Measurements from ENCODE around the gene RFK.
"Not testable (repeated sequence)": the region's sequence is repeated elsewhere in the genome, so short reads cannot be mapped to it uniquely, and the experiment has no call there.

Gene RFK

DNA sequence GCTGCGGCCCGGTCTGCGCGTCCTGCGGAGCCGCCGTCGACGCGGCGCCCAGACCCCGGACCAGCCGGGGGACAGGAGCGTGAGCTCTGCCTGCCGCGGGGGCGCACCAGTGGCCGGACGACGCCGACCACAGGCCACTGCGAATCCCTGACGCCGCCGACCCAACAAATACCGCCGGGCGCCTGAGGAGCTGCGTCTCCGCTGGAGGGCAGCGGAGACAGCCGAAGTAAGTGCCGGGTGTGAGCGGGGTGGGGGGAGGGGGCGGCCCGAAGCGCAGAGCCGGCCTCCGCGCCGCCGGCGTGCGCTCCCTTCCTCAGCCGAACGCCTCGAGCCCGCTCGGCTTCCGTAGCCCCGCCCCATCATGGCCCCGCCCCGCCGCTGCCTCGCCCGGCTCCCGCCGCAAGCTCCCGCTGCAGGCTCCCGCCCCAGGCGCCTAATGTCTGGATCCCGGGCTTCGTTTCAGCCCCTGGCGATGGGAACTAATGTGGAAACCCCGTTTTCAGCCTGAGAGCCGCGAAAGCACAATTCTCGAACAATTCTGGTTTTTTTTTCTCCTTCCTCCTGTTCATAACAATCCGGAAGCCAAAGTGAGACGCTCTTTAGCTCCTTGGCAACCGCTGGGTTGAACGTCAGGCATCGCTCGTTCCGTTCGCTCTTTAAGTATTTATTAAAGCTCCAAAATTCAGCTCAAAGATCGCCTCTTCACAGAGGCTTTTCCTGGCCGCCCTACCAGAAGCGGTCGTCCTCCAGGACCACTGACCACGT, at the start of gene RFK:
Gene RFK, minus strand, starts transcription at position 232 of the 765 bp plus-strand sequence. CDS start 255 bp downstream, outside the sequence.
- DNase-seq, result peak; percentile 90

DNA sequence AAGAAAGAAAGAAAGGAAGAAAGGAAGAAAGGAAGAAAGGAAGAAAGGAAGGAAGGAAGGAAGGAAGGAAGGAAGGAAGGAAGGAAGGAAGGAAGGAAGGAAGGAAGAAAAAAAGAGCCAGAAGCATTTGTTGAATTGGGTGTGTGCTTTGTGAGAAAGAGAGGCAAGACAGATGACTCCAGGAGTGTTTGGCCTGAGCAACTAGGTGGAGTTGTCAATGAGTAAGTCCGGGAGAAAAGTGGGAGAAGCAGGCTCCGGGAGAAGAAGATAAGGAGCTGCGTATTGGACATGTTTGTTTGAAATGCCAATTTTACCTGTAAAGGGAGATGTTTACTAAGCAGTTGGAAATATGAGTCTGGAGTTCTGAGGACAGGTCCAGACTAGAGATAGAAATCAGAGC, 49.7 kb upstream of the RFK start:
- DNase-seq, result no peak

- DNase-seq, result no peak
Observed at GRCh38 chr9:76441551-76442322, 47.5 kb upstream of the RFK start.

DNA sequence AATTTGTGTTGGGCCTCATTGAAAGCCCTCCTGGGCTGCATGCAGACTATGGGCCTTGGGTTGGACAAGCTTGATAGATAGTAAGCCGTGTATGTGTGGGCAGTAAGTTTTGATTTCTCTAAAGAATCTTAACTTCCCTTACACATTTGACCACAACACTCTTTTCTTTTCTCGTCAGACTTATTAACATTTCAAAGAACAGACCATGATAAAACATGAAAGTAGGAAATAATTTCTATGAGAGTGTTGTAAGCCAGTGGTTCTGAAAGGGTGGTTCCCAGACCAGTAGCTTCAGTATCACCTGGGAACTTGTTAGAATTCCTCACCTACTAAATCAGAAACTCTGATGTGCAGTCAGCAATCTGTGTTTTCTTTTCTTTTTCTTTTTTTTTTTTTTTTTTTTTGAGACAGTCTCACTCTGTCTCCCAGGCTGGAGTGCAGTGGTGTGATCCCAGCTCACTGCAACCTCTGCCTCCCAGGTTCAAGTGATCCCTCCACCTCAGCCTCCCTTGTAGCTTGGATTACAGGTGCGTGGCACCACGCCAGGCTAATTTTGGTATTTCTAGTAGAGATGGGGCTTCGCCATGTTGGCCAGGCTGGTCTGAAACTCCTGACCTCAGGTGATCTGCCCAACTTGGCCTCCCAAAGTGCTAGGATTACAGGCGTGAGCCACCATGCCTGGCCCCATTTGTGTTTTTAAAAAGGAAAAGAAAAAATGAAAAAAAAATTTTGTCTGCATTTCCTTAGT, 44.8 kb upstream of the RFK start:
- no peak for DNase-seq

DNA sequence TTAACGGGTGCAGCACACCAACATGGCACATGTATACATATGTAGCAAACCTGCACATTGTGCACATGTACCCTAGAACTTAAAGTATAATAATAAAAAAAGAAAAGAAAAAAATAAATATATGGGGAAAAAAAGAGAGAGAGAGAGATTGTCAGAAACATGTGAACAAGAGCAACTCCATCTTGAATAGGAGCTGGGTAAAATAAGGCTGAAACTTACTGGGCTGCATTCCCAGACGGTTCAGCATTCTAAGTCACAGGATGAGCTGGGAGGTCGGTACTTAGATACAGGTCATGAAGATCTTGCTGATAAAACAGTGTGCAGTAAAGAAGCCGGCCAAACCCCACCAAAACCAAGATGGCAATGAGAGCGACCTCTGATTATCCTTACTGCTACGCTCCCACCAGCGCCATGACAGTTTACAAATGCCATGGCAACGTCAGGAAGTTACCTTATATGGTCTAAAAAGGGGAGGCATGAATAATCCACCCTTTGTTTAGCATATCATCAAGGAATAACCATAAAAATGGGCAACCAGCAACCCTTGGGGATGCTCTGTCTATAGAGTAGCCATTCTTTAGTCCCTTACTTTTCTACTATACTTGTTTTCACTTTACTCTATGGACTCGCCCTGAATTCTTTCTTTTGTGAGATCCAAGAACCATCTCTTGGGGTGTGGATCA, 42.9 kb upstream of the RFK start:
- not testable (repeated sequence) for DNase-seq

- DNase-seq, result not testable (repeated sequence)
Observed at GRCh38 chr9:76434897-76435296, 40.7 kb upstream of the RFK start.

DNA sequence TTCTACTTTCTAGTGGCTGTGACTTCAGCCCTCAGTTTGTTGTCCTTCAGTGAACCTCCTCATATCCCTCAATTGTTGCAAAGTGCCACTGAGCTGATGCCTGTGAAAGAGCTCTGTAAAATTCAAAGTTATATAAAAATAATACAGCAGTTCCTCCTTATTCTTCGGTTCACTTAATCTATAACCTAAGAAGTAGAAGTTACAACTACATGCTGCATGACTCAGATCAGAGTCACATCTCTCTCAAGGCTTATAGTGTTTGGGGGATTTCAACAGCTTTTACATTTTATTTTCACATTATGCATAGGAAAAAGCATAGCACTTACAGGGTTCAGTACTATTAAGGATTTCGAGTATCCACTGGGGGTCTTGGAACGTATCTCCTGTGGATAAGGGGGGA, 39.6 kb upstream of the RFK start:
- DNase-seq, result no peak

- no peak for DNase-seq
Observed at GRCh38 chr9:76433406-76433805, 39.2 kb upstream of the RFK start.

GRCh38 chr9:76431601-76432000, 37.4 kb upstream of the RFK start:
- DNase-seq, result no peak

DNA sequence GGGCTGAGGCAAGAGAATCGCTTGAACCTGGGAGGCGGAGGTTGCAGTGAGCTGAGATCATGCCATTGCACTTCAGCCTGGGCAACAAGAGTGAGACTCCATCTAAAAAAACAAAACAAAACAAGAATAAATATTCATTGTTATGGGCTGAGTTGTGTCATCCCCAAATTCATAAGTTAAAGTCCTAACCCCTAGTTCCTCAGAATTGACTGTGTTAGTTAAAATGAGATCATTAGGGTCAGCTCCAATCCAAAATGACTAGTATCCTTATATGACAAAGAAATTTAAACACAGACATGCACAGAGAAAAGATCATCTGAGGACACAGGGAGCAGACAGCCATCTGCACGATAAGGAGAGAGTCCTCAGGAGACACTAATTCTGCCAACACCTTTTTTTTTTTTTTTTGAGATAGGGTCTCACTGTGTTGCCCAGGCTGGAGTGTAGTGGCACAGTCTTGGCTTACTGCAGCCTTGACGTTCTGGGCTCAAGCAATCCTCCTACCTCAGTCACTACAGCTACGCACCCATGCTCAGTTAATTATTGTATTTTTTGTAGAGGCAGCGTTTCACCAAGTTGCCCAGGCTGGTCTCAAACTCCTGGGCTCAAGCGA, 32.7 kb upstream of the RFK start:
- DNase-seq, result no peak

- no peak for DNase-seq
Observed at GRCh38 chr9:76425677-76426453, 31.6 kb upstream of the RFK start.

DNA sequence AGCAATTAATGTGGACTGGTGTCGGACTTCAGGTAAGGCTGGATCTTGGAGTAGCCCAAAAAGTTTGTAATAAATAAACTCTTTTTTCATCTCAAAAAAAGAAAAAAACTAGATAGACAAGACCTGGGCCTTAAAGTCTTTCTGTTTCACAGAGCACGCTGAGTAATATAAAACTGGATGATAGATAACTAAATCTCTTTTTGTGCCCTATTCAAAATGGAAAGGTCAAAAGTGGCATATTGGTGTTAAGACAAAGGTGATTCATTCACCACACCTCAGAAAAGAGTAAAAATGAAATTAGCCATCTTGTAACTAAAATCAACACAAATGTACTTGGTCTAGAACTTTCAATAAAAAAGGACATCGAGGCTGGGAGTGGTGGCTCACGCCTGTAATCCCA, 30.3 kb upstream of the RFK start:
- no peak for DNase-seq

DNA sequence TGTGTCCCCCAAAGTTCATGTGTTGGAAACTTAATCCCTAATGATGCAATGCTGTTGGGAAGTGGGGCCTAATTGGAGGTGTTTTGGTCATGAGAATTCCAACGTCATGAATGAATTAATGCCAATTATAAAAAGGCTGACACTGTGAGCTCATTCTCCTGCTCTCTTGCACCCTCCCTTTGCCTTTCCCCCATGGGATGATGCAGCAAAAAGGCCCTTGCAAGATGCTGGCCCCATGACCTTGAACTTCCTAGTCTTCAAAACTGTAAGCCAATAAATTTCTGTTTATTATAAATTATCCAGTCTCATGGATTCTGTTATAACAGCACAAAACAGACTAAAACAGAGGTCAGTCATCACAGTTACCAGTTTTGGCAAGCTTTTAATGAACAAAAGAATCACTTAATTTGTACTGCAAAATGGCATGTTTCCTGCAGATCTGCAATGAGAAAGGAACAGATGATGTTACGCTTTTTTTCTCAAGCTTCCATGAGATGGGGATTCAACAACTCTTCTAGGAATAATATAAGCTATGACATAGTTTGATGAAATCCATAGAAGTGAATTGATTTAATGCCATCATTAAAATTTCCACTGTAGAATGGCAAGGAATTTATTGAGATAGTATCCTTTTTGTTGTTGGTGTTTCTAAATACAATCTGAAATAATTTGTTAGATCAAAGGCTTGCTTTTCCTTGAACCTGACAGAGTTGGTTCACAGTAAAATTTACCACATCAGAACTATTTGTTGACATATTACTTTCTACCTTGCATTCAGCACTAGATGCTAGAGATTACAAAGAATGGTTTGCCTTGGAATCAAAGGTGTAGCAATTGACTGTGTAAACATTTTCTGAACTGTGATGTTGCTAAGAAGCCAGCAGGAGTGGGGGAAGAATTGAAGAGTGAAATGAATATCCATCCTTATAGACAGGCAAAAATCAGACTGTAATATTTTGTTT, 29.3 kb upstream of the RFK start:
- no peak for DNase-seq

DNA sequence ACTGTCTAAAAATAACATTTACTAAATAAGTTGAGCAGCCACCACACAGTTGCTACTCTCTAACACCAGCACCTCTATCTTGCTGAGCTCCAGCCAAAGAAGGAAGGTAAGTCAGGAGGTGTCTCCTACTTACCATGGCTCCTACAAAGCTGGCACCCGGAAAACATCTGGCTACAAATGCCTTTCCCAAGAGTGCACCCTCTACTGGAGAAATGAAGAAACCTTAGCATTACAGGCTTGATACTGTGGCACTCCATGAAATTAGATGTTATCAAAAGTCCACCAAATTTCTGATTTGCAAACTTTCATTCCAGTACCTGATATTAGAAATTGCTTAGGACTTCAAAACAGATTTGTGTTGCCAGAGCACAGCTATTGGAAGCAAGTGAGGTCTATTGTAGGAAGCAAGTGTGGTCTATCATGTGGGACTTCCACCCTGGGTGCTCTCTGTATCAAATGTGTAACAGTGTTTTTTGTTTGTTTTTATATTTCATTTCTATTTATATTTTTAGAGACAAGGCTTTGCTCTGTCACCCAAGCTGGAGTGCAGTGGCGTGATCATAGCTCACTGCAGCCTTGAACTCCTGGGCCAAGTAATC, 25.7 kb upstream of the RFK start:
- DNase-seq, result peak; percentile 9

DNA sequence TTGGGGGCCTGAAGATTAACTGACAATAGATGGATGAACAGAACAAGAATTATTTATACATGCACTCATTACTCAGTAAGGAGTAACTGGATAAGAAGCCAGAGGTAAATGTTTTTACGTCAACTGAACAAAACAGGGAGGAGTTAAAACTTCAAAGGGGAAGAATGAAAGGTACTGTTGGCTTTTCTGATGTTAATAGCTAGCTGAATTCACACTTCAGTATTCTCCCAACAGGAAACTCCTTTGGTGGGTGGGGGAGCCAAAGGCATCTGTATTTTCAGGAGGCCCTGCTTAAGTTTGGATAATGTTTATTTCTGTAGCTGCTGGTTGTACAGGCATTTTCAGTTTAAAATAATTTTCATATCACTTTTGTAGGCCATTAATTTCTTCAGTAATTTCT, 23.2 kb upstream of the RFK start:
- no peak for DNase-seq

GRCh38 chr9:76415731-76416130, 21.5 kb upstream of the RFK start:
- peak; percentile 65 for DNase-seq

DNA sequence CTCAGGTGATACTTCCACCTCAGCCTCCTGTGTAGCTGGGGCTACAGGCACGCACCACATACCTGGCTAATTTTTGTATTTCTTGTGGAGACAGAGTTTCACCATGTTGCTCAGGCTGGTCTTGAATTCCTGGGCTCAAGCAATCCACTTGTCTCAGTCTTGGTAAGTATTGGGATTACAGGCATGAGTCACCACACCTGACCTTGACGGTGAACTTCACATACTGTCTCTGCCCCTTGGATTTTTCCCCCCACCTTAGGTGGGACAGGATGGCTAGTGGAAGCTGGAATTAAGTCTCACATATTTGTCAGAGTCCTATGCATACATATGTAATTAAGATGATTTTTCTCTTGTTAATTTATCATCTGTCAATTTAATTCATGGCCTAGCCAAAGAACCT, 20.9 kb upstream of the RFK start:
- no peak for DNase-seq

DNA sequence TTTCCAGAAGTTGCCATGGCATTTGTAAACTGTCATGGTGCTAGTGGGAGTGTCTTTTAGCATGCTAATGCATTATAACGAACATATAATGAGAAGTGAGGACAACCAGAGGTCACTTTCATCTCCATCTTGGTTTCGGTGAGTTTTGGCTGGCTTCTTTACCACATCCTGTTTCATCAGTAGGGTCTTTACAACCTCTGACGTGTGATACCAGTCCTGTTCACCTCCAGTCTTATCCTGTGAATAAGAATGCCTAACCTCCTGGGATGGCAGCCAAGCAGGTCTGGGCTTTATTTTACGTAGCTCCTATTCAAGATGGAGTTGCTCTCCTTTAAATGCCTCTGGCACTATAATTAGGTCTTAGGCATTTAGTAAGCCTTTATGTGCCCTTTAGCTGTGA, 20.4 kb upstream of the RFK start:
- DNase-seq, result no peak

DNA sequence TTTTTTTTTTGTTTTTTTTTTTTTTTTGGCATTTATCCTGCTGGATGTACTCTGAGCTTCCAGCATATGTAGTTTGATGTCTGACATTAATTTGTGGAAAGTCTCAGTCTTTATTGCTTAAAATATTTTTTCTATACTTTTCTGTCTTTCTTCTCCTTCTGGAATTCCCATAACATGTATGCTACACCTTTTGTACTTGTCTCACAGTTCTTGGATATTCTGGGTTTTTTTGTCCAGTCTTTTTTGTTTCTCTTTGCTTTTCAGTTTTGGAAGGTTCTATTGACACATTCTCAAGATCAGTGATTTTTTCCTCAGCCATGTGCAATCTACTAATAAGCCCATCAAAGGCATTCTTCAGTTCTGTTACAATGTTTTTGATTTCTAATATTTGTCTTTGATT, 19.4 kb upstream of the RFK start:
- DNase-seq, result no peak

DNA sequence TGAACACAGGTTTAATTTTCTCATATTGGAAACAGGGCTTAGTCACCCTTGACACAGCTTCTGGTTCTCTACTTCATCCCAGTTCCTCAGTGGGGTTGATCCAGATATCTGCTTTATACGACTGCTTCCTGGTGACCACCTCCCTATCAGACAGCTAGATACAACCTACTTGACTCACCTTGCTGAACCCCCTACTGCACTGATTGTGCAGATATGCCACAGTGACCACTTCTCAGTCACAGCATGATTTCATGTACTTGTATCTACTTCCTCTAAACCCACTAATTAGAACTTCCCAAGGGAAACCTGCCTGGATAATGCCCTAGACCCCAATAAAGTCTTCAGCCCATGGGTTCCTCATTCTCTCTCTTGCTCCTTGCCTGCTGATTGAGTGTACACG, 18.4 kb upstream of the RFK start:
- no peak for DNase-seq

Data from NCI-H345 (cell line).